Large intestine (tissue), 3 donors: Measurements from ENCODE around the gene SEPTIN8. TPM values are rescaled to one million over a fixed set of nuclear protein-coding genes. Genes with fewer than 3 reads are reported as not detected.

Experiments used
- DNase-seq, 2 donors: peaks; one replicate each; pipeline versions ENCODE4 v3.0.0 to v3.0.0-alpha.2; 2013
- H3K27ac ChIP-seq: one replicate; pipeline ENCODE4 v1.5.1; 2013; ENCODE audit warnings: low read length
- H3K27me3 ChIP-seq: 2 replicates; pipeline ENCODE4 v1.6.1; 2013; ENCODE audit warnings: low read length; ENCODE audit not compliant: control insufficient read depth, insufficient read depth
- H3K36me3 ChIP-seq: 2 replicates; pipeline ENCODE4 v1.6.1; 2013; ENCODE audit warnings: low read length; ENCODE audit not compliant: control insufficient read depth, insufficient read depth
- H3K4me1 ChIP-seq: one replicate; pipeline ENCODE4 v1.6.1; 2013; ENCODE audit warnings: low read length; ENCODE audit not compliant: control insufficient read depth, insufficient read depth
- H3K4me3 ChIP-seq: one replicate; pipeline ENCODE4 v1.5.1; 2013; ENCODE audit warnings: low read length
- H3K9me3 ChIP-seq: one replicate; pipeline ENCODE4 v1.6.1; 2013; ENCODE audit warnings: mild to moderate bottlenecking, low read depth, low read length, moderate library complexity; ENCODE audit not compliant: control insufficient read depth
- WGBS: methylation state at CpG from one replicate; pipeline ENCODE4 v1.1.5; 2013; ENCODE audit warnings: low lambda C conversion rate; ENCODE audit not compliant: insufficient coverage; 5-methylcytosine and 5-hydroxymethylcytosine counted together
- polyA plus RNA-seq: library from polyadenylated mRNA; unstranded; fragments of 120-200 nt; gene quantifications from one replicate; pipeline ENCODE4 v1.2.1, GENCODE V29; 2013

SEPTIN8 gene
- polyA plus RNA-seq, 1 donor = 44.0 TPM

- Histone ChIP-seq H3K9me3 (peaks cover 6% of the 10 kb centered on the region), H3K27ac (no peak overlapping the region), H3K36me3 (peaks cover 15% of the 10 kb centered on the region), H3K27me3 (peaks cover 7% of the 10 kb centered on the region), H3K4me1 (peaks cover 34% of the 10 kb centered on the region), H3K4me3 (no peak overlapping the region)
- DNase-seq = no peak
- WGBS = no CpG with 5 or more reads among the region's 1 CpG
Observed at GRCh38 chr5:132821791-132822190, 44.8 kb upstream of the SEPTIN8 start.

- DNase-seq = no peak
- no CpG with 5 or more reads among the region's 3 CpGs for WGBS
- Histone ChIP-seq H3K27me3 (peaks cover 7% of the 10 kb centered on the region), H3K9me3 (peaks cover 6% of the 10 kb centered on the region), H3K4me3 (no peak overlapping the region), H3K27ac (no peak overlapping the region), H3K36me3 (peaks cover 15% of the 10 kb centered on the region), H3K4me1 (peaks cover 36% of the 10 kb centered on the region)
Observed at GRCh38 chr5:132821350-132821749, 44.3 kb upstream of the SEPTIN8 start.

DNA sequence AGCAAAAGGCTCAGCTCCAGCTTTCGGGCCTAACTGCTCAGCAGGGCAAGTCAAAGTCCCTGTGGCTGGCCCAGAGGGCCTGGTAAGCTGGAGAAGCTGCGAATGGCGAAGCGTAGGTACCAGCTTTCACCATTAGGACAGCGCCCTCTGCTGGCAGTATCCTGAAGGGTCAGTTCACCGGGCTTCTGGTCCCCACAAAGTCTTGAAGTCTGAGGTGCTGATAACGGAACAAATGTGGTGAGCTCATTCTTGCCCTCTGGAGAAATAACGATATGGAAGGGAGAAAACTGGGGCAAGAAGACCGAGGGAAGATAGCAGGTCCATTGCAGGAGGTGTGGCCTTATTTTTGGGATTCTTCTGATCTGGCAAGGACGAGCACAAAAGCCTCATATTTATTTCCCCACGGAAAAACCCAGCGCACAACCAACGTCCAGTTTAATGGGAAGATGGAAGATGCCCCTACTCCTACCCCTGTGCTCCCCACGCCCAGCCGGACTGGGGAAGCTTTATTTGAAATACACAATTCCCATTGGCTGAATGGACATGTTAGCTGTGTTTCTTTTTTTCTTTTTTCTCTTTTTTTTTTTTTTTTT, 43.2 kb upstream of the SEPTIN8 start:
- Histone ChIP-seq H3K27ac (peak overlapping the region; percentile 76), H3K4me1 (peaks cover 38% of the 10 kb centered on the region), H3K9me3 (peaks cover 5% of the 10 kb centered on the region), H3K36me3 (peaks cover 15% of the 10 kb centered on the region), H3K4me3 (peak overlapping the region; percentile 35), H3K27me3 (peaks cover 7% of the 10 kb centered on the region)
- WGBS = 36% methylated on average over 5 of the region's 15 CpGs
- DNase-seq = peak; percentile 90 to 92

GRCh38 chr5:132819468-132819867, 42.4 kb upstream of the SEPTIN8 start:
- DNase-seq = peak in 1 of 2 donors; percentile 61
- H3K9me3 ChIP-seq = peaks cover 9% of the 10 kb centered on the region
- peak overlapping the region; percentile 76 for H3K27ac ChIP-seq
- peaks cover 7% of the 10 kb centered on the region for H3K36me3 ChIP-seq
- WGBS = 17% methylated on average over 1 of the region's 26 CpGs
- peaks cover 38% of the 10 kb centered on the region for H3K4me1 ChIP-seq
- peak overlapping the region; percentile 35 for H3K4me3 ChIP-seq
- H3K27me3 ChIP-seq = peaks cover 13% of the 10 kb centered on the region

- 0% methylated on average over 1 of the region's 1 CpG for WGBS
Observed at GRCh38 chr5:132817011-132817410, 40.0 kb upstream of the SEPTIN8 start.

GRCh38 chr5:132816554-132816953, 39.5 kb upstream of the SEPTIN8 start:
- Histone ChIP-seq H3K27ac (peak overlapping the region; percentile 61), H3K27me3 (peaks cover 29% of the 10 kb centered on the region), H3K4me3 (peak overlapping the region; percentile 24), H3K4me1 (peaks cover 33% of the 10 kb centered on the region), H3K9me3 (peaks cover 10% of the 10 kb centered on the region), H3K36me3 (no peaks in the 10 kb centered on the region)
- DNase-seq = peak in 1 of 2 donors; percentile 46

More at GRCh38 chr5:132817011-132817410, 40.0 kb upstream of the SEPTIN8 start:
- H3K36me3 ChIP-seq = no peaks in the 10 kb centered on the region
- H3K27ac ChIP-seq = peak overlapping the region; percentile 61
- peak in 1 of 2 donors; percentile 69 for DNase-seq
- H3K27me3 ChIP-seq = peaks cover 26% of the 10 kb centered on the region
- no peak overlapping the region for H3K4me3 ChIP-seq
- peaks cover 10% of the 10 kb centered on the region for H3K9me3 ChIP-seq
- H3K4me1 ChIP-seq = peaks cover 33% of the 10 kb centered on the region

DNA sequence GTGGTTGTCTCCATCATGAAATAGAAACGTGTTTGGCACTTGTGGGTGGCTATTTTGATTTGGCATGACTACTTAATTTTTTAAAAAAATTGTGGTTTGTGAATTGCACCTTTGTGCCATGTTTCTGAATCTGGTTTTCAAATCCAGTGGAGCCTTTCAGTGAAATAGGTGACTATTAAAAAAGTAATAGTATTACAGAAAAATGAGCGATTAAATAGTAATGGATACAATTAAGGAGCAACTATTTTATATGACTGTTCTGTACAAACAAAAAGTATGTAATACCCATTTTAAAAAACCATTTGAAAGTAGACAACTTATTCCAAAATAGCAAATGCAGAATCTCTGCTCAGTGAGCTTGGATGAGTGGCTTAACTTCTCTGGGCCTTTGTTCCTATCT, 39.0 kb upstream of the SEPTIN8 start:
- DNase-seq = no peak
- Histone ChIP-seq H3K9me3 (peaks cover 10% of the 10 kb centered on the region), H3K36me3 (no peaks in the 10 kb centered on the region), H3K27me3 (peaks cover 31% of the 10 kb centered on the region), H3K4me1 (peaks cover 33% of the 10 kb centered on the region), H3K4me3 (peak overlapping the region; percentile 24), H3K27ac (peak overlapping the region; percentile 61)
- no CpG with 5 or more reads among the region's 2 CpGs for WGBS

GRCh38 chr5:132815454-132815853, 38.4 kb upstream of the SEPTIN8 start:
- H3K36me3 ChIP-seq = no peaks in the 10 kb centered on the region
- peak overlapping the region; percentile 24 for H3K4me3 ChIP-seq
- 67% methylated on average over 1 of the region's 1 CpG for WGBS
- no peak overlapping the region for H3K27ac ChIP-seq
- H3K27me3 ChIP-seq = peaks cover 31% of the 10 kb centered on the region
- H3K9me3 ChIP-seq = peaks cover 10% of the 10 kb centered on the region
- peak in 1 of 2 donors; percentile 41 for DNase-seq
- peaks cover 33% of the 10 kb centered on the region for H3K4me1 ChIP-seq

GRCh38 chr5:132814503-132815294, 37.7 kb upstream of the SEPTIN8 start:
- DNase-seq = peak in 1 of 2 donors; percentile 27
- Histone ChIP-seq H3K36me3 (no peaks in the 10 kb centered on the region), H3K27ac (no peak overlapping the region), H3K9me3 (peaks cover 10% of the 10 kb centered on the region), H3K27me3 (peaks cover 31% of the 10 kb centered on the region), H3K4me3 (peak overlapping the region; percentile 24), H3K4me1 (peaks cover 27% of the 10 kb centered on the region)
- no CpG with 5 or more reads among the region's 81 CpGs for WGBS

GRCh38 chr5:132813599-132814502, 36.8 kb upstream of the SEPTIN8 start:
- no CpG with 5 or more reads among the region's 110 CpGs for WGBS
- peaks cover 27% of the 10 kb centered on the region for H3K27me3 ChIP-seq

More at GRCh38 chr5:132813599-132814502, 36.8 kb upstream of the SEPTIN8 start:
- DNase-seq = peak in 1 of 2 donors; percentile 82
- Histone ChIP-seq H3K4me3 (peak overlapping the region; percentile 53), H3K9me3 (peaks cover 7% of the 10 kb centered on the region), H3K27ac (peak overlapping the region; percentile 91), H3K4me1 (peaks cover 25% of the 10 kb centered on the region), H3K36me3 (no peaks in the 10 kb centered on the region)
